Measurements from ENCODE around the gene ETS1. TPM values are rescaled to one million over a fixed set of nuclear protein-coding genes. Genes with fewer than 3 reads are reported as not detected.
A peak's percentile ranks its signal among the peaks of the same experiment; 100 is the strongest.

ETS1 gene
- polyA plus RNA-seq, 1 donor (not counting 4 experiments of a cell fraction or from before 2014, with no cell fraction given) = 41.0 TPM

GRCh38 chr11:128501632-128502549 is 85.5 kb downstream of the ETS1 start:
- DNase-seq (ENCODE audit: low read depth, low spot score) (no peak), FAIRE-seq (peak; percentile 41)
- dilution Hi-C loops (cut with MboI; ENCODE audit: extremely low pct_ligation_motif_present, low sequenced_read_pairs) = loop anchor here (25.0 kb wide), 1 partner anchor 110 kb away; no protein-coding TSS in a partner anchor
- peaks cover 9% of the 10 kb centered on the region for H4K20me1 ChIP-seq (ENCODE audit: control insufficient read depth, extremely low read depth, insufficient read depth, low read length)
- no peaks in the 10 kb centered on the region for H3K9me3 ChIP-seq (ENCODE audit: control insufficient read depth, low read depth, low read length)
- TF ChIP-seq, protein P1, sequence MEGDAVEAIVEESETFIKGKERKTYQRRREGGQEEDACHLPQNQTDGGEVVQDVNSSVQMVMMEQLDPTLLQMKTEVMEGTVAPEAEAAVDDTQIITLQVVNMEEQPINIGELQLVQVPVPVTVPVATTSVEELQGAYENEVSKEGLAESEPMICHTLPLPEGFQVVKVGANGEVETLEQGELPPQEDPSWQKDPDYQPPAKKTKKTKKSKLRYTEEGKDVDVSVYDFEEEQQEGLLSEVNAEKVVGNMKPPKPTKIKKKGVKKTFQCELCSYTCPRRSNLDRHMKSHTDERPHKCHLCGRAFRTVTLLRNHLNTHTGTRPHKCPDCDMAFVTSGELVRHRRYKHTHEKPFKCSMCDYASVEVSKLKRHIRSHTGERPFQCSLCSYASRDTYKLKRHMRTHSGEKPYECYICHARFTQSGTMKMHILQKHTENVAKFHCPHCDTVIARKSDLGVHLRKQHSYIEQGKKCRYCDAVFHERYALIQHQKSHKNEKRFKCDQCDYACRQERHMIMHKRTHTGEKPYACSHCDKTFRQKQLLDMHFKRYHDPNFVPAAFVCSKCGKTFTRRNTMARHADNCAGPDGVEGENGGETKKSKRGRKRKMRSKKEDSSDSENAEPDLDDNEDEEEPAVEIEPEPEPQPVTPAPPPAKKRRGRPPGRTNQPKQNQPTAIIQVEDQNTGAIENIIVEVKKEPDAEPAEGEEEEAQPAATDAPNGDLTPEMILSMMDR (optimal IDR thresholded peaks at IDR 0.05 in 1 of 3, IDR thresholded peaks at IDR 0.05 in 1 of 3, conservative IDR thresholded peaks at IDR 0.05 in 1 of 3; ENCODE audit: extremely low read depth in 1 of 3, insufficient read depth in 2 of 3, low read length in 3 of 3) = no peak
- no peak for TF ChIP-seq EZH2 (IDR thresholded peaks at IDR 0.05; ENCODE audit: low read length)
- H2AFZ ChIP-seq (ENCODE audit: control insufficient read depth, low read length) = no peak overlapping the region
- peaks cover 76% of the 10 kb centered on the region for H3K4me1 ChIP-seq (ENCODE audit: control insufficient read depth, extremely low read depth, insufficient read depth, low read length)
- no peak overlapping the region for H3K9ac ChIP-seq (ENCODE audit: control insufficient read depth, extremely low read depth, insufficient read depth, low read length)
- peaks cover 94% of the 10 kb centered on the region for H3K79me2 ChIP-seq (ENCODE audit: control insufficient read depth, insufficient read depth, low read length)
- no peak overlapping the region for H3K4me2 ChIP-seq (ENCODE audit: control insufficient read depth, extremely low read depth, insufficient read depth, low read depth, low read length)
- peaks cover 6 to 40% of the 10 kb centered on the region in 2 experiments for H3K36me3 ChIP-seq (ENCODE audit: control insufficient read depth in 2 of 2, extremely low read depth in 1 of 2, insufficient read depth in 2 of 2, low read length in 2 of 2)
- H3K4me3 ChIP-seq (ENCODE audit: control insufficient read depth in 2 of 3, extremely low read depth in 1 of 3, insufficient read depth in 2 of 3, low read depth in 1 of 3, low read length in 3 of 3) = no peak overlapping the region
- no peaks in the 10 kb centered on the region for H3K27me3 ChIP-seq (ENCODE audit: control insufficient read depth, extremely low read depth, insufficient read depth, low read length)
- H3K27ac ChIP-seq (ENCODE audit: control insufficient read depth, insufficient read depth, low read length) = peak overlapping the region; percentile 90
- H3K9me1 ChIP-seq (ENCODE audit: control insufficient read depth, extremely low read depth, insufficient read depth, low read length) = no peaks in the 10 kb centered on the region

DNA sequence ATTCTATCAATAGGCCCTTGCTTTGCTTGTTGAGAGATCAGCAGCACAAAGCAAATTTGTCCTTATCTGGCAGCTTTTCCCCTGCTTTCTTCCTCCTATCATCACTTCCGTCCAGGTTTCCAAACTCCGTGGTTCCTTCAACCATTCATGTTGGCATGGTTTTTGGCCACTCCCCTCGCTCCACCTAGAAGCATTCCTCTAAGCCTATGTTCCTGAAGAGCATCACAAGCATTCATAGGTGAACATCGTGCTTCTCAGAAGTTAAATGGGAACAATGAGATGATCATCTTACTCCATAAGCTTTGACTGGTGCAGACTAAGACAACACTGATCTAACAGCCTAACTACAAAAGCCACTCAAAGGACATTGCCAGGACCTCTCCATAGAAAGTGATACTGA is 86.3 kb downstream of the ETS1 start:
- H3K9me1 ChIP-seq (ENCODE audit: control insufficient read depth, extremely low read depth, insufficient read depth, low read length) = peaks cover 3% of the 10 kb centered on the region
- peak overlapping the region; percentile 8 for H3K27ac ChIP-seq (ENCODE audit: control insufficient read depth, insufficient read depth, low read length)
- peaks cover 94% of the 10 kb centered on the region for H3K79me2 ChIP-seq (ENCODE audit: control insufficient read depth, insufficient read depth, low read length)
- no peak for DNase-seq (ENCODE audit: low read depth, low spot score)
- dilution Hi-C loops (cut with MboI; ENCODE audit: extremely low pct_ligation_motif_present, low sequenced_read_pairs) = loop anchor here (25.0 kb wide), 1 partner anchor 111 kb away; no protein-coding TSS in a partner anchor
- H3K36me3 ChIP-seq (ENCODE audit: control insufficient read depth in 2 of 2, extremely low read depth in 1 of 2, insufficient read depth in 2 of 2, low read length in 2 of 2) = peaks cover 4 to 39% of the 10 kb centered on the region in 2 experiments
- H3K4me2 ChIP-seq (ENCODE audit: control insufficient read depth, extremely low read depth, insufficient read depth, low read depth, low read length) = no peak overlapping the region
- H3K27me3 ChIP-seq (ENCODE audit: control insufficient read depth, extremely low read depth, insufficient read depth, low read length) = no peaks in the 10 kb centered on the region
- H4K20me1 ChIP-seq (ENCODE audit: control insufficient read depth, extremely low read depth, insufficient read depth, low read length) = peaks cover 9% of the 10 kb centered on the region
- peaks cover 76% of the 10 kb centered on the region for H3K4me1 ChIP-seq (ENCODE audit: control insufficient read depth, extremely low read depth, insufficient read depth, low read length)
- no peak overlapping the region for H3K4me3 ChIP-seq (ENCODE audit: control insufficient read depth in 2 of 3, extremely low read depth in 1 of 3, insufficient read depth in 2 of 3, low read depth in 1 of 3, low read length in 3 of 3)
- H3K9ac ChIP-seq (ENCODE audit: control insufficient read depth, extremely low read depth, insufficient read depth, low read length) = no peak overlapping the region
- TF ChIP-seq, protein P1 (optimal IDR thresholded peaks at IDR 0.05 in 1 of 3, IDR thresholded peaks at IDR 0.05 in 1 of 3, conservative IDR thresholded peaks at IDR 0.05 in 1 of 3; ENCODE audit: extremely low read depth in 1 of 3, insufficient read depth in 2 of 3, low read length in 3 of 3) = no peak
- no peak for TF ChIP-seq EZH2 (IDR thresholded peaks at IDR 0.05; ENCODE audit: low read length)
- no peak overlapping the region for H2AFZ ChIP-seq (ENCODE audit: control insufficient read depth, low read length)
- peak; percentile 9 for FAIRE-seq
- no peaks in the 10 kb centered on the region for H3K9me3 ChIP-seq (ENCODE audit: control insufficient read depth, low read depth, low read length)

All from keratinocyte (primary cell).